ENCODE data around the gene AMN.

DNA sequence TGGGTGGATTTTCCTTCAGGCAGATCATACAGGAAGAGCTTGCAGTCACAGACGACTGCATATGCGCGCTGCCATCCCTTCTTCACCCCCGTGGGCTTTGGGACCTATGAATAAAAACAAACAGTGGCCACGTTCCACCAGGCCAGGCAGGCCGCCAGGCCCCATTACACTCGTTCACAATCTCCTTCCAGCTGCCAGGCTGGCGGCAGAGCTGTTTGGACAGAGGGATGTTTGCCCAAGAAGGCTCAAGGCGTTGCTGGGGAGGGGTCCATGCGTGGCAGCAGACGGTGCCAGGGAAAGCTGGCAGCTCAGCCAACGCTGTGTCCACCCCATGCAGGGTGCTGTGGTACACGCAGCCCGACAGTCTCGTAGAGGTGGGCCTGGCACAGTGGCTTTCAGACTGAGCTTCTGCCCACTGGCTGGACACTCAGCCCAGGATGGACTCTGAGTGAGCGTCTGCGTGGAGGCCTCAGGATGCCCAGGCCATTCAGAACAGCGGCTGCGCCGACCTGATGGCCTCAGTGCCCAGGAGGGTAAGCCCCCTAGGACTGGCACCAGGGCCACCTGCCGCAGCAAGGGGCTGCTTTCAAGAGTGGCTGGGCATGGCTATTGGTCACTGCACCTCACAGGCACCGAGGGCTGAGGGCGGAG, 27.5 kb downstream of the AMN start:
- TF ChIP-seq, protein P1, sequence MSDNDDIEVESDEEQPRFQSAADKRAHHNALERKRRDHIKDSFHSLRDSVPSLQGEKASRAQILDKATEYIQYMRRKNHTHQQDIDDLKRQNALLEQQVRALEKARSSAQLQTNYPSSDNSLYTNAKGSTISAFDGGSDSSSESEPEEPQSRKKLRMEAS (IDR thresholded peaks at IDR 0.05), result no peak
- TF ChIP-seq, protein P2, sequence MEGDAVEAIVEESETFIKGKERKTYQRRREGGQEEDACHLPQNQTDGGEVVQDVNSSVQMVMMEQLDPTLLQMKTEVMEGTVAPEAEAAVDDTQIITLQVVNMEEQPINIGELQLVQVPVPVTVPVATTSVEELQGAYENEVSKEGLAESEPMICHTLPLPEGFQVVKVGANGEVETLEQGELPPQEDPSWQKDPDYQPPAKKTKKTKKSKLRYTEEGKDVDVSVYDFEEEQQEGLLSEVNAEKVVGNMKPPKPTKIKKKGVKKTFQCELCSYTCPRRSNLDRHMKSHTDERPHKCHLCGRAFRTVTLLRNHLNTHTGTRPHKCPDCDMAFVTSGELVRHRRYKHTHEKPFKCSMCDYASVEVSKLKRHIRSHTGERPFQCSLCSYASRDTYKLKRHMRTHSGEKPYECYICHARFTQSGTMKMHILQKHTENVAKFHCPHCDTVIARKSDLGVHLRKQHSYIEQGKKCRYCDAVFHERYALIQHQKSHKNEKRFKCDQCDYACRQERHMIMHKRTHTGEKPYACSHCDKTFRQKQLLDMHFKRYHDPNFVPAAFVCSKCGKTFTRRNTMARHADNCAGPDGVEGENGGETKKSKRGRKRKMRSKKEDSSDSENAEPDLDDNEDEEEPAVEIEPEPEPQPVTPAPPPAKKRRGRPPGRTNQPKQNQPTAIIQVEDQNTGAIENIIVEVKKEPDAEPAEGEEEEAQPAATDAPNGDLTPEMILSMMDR (IDR thresholded peaks at IDR 0.05; ENCODE audit: low read depth, low read length, missing input control), result no peak
- TF ChIP-seq RAD21 (IDR thresholded peaks at IDR 0.05) (no peak), NR2F2 (IDR thresholded peaks at IDR 0.05) (no peak), SP1 (IDR thresholded peaks at IDR 0.05) (no peak), FOXA1 (IDR thresholded peaks at IDR 0.05) (no peak), EGR1 (IDR thresholded peaks at IDR 0.05; ENCODE audit: low read depth in 2 of 2) (no peak), TAF1 (conservative IDR thresholded peaks at IDR 0.05) (no peak)
- TF ChIP-seq, protein P3, sequence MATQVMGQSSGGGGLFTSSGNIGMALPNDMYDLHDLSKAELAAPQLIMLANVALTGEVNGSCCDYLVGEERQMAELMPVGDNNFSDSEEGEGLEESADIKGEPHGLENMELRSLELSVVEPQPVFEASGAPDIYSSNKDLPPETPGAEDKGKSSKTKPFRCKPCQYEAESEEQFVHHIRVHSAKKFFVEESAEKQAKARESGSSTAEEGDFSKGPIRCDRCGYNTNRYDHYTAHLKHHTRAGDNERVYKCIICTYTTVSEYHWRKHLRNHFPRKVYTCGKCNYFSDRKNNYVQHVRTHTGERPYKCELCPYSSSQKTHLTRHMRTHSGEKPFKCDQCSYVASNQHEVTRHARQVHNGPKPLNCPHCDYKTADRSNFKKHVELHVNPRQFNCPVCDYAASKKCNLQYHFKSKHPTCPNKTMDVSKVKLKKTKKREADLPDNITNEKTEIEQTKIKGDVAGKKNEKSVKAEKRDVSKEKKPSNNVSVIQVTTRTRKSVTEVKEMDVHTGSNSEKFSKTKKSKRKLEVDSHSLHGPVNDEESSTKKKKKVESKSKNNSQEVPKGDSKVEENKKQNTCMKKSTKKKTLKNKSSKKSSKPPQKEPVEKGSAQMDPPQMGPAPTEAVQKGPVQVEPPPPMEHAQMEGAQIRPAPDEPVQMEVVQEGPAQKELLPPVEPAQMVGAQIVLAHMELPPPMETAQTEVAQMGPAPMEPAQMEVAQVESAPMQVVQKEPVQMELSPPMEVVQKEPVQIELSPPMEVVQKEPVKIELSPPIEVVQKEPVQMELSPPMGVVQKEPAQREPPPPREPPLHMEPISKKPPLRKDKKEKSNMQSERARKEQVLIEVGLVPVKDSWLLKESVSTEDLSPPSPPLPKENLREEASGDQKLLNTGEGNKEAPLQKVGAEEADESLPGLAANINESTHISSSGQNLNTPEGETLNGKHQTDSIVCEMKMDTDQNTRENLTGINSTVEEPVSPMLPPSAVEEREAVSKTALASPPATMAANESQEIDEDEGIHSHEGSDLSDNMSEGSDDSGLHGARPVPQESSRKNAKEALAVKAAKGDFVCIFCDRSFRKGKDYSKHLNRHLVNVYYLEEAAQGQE (IDR thresholded peaks at IDR 0.05), result no peak

Data from liver (tissue), 3 donors.